Stimulated activated naive CD8-positive, alpha-beta T cell treated with anti-CD3 and anti-CD28 coated beads, Interleukin-15, Interleukin-2, amounts not matched to agents 100 U/mL and 50 U/mL, for 24 hours (primary cell): Measurements from ENCODE around the gene DTNA.

Source experiments
- ATAC-seq: fragments of 150-1000 bp; cut with Tn5 transposase; one replicate; pipeline ENCODE4 v1.10.0; 2021
- DNase-seq: peaks from one replicate; pipeline ENCODE4 v3.0.0; 2021

The DTNA gene

DNA sequence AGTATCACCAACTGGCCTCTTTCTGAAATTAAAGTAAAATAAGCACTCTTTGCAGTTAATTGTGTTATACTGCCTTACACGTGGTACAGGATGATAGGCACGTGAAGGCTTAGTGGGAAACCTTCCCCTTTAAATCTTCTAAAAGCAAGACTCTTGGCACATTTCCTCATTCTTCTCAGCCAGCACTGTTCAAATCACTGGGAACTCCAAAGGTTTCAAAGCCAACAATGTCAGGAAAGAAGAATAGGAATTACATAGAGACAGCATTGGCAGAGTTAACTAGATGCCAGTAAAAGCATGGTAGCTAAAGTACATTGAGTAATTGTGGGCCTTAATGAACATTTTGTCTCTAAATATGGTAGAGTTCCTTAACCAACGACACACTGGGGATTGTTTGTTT, 96.4 kb downstream of the DTNA start:
- ATAC-seq (no peak), DNase-seq (no peak)

DNA sequence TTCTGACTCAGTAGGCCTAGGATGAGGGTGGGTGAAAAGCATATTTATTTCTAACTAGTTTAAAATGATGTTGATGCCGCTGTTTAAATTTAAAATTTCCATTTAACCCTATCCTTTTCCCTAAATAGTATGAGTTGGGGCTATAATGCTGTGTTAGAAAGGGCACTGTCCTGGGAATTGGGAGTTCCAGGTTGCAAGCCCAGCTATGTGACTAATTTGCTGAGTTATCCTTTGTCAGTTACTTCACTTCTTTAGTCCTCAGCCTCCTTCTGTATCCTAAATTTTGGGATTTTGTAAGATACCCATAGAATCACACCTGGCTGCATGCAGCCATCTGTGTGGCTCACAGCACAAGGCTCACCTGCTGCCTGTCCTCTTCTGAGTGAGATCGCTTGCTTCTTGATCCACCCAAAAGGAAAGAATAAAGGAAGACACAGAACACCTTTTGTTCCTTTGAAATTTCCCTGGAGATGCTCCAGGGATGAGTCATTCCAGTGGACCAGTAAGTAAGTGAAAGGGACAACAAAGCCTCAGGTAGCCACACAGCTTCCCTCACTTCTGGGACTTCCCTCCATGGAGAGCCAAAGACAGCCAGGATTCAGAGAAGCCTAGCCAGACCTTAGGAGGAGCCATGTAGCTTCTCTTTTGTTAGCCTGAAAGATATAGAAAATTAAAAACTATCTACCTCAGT, 97.2 kb downstream of the DTNA start:
- ATAC-seq (no peak), DNase-seq (no peak)

DNA sequence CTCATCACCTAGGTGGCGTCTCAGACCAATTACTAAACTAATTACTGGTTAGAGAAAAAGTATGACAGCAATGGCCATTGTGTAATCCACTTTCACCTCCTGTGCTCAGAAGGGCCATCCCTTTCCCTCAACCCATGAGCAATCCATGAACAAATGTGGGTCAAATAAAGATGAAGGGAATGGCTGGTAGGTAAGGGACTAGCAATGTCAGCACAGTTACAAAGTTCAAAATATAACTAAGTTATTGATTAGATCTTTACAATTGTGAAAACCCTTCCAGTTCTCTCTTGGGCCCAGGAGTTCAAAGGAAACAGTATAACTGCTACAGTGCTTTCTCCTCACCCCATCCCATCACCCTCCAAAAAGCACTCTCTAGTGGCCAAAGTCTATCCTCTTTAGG, 98.3 kb downstream of the DTNA start:
- ATAC-seq (no peak), DNase-seq (no peak)

DNA sequence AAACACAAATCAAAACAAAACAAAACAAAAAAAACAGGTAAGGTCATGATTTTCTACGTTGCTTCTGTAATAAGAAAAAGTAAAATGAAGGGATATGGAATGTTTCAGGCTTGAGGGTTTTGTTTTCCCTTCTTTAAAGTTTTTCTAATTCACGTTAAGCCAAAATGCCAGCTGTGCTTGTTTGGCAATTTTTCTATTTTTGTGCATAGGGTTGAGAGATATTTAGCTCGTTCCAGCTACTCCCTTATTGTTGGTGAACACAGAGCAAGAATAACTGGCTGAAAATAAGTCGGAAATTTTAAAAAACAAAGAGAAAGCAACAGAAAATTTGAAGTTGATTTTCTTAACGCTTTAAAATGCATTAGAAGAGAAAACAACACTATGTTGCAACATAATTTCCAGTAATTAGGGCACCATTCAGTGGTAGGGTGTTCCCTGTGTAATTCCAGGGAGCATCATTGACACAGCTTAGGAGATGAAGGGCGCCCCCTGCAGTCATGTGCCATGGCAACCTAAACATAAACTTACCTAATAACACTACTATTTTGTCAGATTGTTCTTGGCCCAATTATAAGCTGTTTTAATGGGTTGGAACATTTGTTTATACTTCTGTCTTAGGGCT, 99.5 kb downstream of the DTNA start:
- ATAC-seq (no peak), DNase-seq (peak; percentile 18)

DNA sequence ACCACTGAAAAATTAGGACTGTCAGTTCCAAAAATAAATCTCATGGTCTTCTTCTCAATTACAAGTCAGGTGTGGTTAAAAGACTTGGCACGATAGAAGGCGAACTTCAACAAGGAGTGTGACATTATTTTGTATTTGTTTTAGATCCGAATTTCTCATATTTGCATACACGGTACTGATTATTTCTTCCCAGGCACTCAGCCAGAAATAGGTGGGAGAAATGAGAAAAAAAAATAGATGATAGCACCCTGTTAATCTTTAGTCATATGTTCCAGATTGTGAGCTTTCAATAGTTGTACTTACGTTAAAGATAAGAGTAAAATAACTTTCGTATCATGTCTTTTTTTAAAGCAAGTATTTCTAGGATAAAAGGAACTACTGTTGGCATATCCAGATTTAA, 106.1 kb downstream of the DTNA start:
- ATAC-seq, result no peak

DNA sequence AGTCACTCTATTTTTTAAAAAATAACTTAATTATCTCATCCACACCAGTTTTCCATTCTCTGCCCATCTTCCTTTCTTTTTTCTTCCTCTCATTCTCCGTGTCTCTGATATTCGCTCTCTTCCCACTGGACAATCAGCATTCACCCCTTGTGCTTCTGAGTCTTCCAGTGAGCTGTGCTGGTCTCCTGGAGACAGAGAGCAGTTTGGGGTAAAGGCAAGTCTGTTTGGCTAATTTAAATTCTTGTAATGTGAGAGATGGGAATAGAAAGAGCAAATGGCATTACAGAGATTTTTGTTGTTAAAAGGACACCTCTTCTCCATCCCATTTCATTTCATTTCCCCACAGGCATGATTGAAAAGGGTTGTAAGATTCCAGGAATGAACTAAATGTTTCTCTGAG, 107.5 kb downstream of the DTNA start:
- DNase-seq (no peak), ATAC-seq (no peak)

More for the DNA sequence above, 106.1 kb downstream of the DTNA start:
- no peak for DNase-seq

DNA sequence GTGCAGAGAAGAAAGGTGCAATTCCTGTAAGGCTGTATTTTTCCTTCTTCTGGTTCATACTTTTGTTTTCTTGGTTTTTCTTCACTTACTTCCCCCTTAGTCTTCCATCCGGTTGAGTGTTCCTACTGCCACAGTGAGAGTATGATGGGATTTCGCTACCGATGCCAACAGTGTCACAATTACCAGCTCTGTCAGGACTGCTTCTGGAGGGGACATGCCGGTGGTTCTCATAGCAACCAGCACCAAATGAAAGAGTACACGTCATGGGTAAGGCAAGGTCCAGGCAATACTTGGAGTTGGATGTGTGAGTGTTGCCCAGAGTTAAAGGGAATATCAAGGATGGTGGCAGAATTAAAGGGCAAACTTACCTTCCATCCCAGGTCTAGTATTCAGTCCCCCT, 108.0 kb downstream of the DTNA start:
- DNase-seq (no peak), ATAC-seq (no peak)

DNA sequence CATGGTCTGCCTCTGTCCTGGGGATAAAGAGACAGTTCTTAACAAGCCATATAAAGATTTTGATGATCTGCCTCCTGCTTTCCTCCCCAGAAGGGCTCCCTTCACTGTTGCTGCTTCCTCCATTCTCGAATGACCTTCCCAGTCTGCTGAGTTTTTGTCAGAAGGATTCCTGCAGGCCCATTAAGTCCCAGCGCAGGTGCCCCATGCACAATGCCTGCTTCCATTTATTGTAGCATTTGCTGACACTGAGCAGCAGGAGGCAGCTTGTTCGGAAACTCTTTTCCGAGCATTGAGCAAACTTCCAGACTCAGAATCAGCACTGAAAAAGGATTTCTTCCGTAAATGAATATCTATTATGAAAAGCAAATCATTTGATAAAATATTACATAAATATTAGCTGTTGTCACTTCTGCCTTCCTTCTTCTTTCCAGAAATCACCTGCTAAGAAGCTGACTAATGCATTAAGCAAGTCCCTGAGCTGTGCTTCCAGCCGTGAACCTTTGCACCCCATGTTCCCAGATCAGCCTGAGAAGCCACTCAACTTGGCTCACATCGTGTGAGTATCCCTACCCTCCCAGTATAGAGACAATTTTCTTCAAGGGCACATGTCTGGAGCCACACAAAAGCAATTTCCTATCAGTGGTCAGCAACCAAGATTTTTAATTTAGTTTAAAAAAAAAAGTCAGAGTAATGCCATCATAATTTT, 110.4 kb downstream of the DTNA start:
- no peak for DNase-seq
- ATAC-seq, result no peak

DNA sequence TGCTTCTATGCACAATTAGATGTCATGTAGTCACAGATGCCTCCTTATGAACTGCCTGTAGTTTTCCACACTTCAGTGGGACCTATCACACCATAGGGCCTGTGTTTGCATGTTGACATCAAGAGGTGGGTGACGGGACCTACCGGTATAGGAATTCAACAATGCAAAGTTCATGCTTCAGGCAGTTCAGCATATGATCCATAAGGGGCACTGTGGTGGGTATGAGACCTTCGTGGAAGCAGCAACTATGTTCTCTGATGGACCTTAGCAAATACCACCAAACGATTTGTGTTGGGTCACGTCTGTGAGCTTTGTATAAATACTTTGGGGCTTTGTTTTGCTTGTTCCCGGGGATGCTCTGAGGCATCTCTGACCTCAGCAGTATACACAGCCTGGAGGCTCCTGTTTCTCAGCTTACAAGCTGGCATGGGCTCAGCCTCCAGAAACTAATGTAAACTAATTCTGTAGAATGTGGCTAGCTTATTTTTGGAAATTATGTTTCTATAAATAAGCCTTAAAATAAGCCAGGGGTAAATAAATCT, 111.6 kb downstream of the DTNA start:
- ATAC-seq (no peak), DNase-seq (no peak)

DNA sequence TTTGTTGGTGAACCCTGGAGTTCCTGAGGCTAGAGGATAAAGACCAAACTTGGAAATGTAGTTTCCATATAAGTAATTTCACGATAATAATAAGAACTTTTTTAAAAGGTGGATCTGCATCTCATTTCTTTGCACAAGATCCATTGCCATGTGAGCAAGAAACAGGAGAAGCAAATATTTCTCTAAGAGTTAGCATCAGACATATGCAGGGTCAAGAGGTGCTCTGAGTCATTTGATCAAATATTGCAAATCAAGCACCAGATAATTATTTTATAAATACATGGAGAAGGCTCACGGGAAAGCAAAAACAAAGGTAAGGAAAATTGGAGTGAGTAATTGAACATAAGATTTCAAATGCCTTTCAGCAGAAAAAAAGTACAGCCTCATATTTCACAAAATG, 118.0 kb downstream of the DTNA start:
- no peak for DNase-seq
- no peak for ATAC-seq

DNA sequence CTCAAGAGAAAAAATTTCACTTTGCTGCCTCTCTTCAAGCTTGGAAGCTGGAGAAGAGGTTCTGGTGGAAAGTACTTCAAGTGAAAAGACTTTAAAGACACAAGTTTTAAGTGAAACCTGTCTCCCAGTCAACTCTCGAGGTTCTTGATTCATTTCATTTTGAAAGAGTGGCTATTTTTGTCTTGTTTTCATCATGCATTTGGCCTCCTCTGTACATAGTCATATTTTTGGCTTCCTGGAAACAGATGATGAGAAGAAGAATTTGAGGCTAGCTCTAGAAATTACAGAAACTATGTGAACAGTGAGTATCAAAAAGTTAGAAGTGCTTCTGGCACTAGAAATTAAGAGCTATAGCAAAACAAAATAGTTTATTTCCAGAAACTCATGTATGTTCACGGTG, 124.8 kb downstream of the DTNA start:
- DNase-seq (no peak), ATAC-seq (no peak)

DNA sequence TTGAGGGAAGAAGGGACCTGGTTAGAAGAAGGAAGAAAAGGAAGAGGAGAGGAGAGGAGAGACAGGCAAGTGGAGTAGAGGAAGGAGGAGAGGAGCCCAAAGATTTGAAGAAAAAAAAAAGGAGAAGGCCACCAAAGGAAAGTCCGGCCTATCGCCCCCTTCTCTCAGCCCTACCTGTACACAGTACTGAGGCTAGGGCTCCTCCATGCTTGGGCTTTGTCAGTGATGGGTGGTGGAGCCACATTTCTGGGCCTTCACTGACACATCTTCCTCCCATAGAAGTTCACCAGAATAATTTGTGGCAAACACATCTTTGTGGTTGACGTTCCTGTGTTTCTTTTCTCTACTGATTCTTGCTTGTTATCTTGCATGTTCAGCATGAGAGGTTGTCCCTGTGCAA, 125.4 kb downstream of the DTNA start:
- ATAC-seq (no peak), DNase-seq (no peak)

DNA sequence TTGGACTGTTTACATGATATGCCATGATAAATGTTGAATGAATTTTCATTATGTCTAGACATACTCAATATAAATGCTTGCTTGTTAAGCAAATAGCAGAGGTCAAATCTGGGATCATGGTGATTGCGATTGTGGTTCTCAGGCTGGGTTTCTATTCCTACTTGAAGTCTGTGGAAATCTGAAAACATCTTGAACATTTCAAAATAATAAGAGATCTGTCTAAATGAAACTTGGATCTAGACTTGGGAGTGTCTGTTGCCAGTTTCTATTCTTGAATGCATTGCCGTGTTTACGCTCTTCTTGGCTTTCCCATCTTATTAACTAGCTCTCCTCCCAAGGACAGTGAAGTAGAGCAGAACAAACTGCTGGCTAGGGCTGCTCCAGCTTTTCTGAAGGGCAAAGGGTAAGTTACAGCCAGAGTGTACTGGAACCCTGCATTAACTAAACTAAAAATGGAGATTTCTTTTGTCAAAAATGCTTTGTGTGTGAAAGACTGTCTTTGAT, 127.7 kb downstream of the DTNA start:
- no peak for DNase-seq
- ATAC-seq, result no peak

DNA sequence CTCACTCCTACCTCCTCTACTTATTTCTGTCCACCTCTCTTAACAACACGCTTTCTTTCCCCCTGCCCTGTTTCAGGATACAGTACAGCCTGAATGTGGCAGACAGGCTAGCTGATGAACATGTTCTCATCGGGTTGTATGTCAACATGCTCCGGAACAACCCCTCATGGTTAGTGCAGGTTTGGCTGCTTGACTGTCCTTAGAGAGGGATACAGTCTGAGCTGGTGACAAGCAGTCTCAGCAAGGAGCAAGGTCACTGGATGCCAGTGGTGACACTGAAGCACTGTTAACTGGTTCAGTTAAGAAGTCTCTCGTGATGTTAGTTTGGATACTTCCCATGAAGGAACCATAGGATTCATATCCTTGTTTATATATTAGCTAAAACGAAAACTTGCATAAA, 128.6 kb downstream of the DTNA start:
- ATAC-seq, result no peak

DNA sequence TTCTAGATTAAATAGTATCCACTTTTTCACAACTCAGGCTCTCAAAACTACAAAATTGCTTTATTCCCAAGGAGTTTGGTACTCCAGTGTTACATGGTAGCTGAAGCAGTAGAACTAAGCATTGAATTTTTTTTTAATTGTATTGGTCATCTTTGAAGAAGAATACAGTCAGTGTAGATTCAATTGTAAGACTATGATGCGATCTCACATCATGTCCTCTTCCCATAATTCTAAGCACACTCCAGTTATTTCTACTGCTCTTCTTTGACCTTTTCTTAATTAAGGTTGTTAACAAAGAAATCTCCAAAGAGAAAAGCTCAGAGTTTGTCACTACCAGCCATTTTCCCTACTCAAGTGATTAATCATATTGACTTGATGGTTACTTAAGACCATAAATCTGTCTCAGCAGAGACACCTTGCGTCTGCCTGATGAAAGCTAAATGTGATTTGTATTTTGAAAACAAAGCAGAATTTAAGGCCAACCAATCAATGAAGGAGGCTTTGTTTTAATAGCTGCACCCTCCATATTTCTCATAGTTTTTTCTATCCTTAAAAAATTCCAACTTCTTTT, 130.2 kb downstream of the DTNA start:
- DNase-seq (no peak), ATAC-seq (no peak)

More for the DNA sequence above, 128.6 kb downstream of the DTNA start:
- no peak for DNase-seq

DNA sequence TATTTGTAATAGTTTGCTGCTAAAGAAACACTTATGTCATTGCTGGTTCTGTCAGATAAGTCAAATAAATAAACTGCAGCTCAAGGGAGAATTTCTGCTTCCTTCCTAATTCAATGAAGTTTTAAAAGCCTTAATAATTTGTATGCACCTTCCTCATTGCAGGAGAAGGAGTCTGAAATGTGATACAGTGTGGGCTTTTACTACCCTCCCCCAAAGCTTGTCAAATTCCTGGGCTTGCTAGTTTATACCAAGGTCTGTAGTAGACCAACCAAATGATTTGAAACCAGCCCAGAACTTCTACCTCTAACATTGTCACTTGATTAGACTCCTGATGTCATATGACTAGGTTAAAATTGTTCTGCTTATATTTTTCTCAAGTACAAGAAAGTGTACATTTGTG, 131.8 kb downstream of the DTNA start:
- ATAC-seq (no peak), DNase-seq (no peak)

DNA sequence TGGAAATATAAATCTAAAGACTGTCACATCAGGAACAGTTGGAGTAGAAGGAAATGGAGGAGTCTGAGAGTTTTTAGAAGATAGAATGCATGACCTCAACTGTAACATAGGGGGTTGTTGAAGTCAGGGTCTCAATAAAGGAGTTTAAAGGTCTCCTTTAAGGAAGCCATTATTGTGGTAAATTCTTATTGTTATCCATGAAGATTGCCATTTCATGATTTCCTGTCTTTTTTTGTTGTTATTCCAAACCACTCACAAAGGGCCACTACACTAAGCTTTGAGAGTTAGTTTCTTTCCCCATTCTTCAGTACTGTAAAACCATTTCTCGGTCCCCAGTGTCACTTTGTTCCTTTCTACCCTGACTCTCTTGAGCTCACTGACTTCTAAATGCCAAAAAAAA, 134.0 kb downstream of the DTNA start:
- ATAC-seq (no peak), DNase-seq (no peak)

DNA sequence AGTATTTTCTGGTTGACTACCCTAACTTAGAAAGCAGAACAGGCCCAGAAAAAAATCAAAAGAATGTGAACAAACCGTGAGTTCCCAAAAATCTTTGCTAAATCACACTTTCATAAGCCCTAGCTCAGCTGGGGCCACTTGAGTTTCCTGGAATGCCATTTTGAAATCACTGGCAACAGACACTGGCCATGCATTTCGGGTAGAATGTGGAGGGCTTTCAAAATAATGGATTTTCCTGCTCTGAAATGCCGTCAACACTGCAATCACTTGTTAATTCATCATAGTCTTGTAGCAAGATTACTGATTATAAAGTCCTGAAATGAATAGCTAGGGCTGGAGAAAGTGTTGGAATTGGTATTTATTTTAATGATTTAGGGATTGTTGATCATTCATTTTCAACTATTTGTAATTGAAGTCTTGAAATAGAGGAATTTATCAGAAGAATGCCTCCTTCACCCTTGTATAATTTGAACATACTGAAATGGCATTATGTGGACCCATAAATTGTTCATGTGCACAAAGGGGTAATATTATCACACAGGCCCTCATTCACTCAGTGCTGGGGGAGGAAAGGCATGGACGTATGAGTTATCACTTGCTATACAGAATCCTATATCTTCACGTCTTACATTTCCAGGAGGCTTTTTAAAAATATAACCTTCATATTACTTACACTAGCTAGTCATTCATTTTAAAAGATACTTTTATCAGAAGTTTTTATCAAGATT, 134.8 kb downstream of the DTNA start:
- ATAC-seq (no peak), DNase-seq (no peak)

DNA sequence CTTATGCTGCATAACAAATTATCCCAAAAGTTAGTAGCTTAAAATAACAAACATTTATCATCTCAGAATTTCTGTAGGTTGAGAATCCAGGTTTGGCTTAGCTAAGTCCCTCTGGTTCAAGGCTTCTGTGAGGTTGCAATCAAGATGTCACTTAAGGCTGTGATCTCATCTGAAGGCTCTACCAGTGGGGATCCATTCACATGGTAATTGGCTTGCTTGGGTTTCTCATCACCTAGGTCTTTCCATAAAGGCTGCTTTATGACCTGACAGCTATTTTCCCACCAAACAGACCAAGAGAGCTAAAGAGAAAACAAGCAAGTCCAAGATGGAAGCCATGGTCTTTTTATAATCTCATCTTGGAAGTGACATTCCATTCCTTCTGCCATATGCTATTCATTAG, 137.3 kb downstream of the DTNA start:
- DNase-seq (no peak), ATAC-seq (no peak)

DNA sequence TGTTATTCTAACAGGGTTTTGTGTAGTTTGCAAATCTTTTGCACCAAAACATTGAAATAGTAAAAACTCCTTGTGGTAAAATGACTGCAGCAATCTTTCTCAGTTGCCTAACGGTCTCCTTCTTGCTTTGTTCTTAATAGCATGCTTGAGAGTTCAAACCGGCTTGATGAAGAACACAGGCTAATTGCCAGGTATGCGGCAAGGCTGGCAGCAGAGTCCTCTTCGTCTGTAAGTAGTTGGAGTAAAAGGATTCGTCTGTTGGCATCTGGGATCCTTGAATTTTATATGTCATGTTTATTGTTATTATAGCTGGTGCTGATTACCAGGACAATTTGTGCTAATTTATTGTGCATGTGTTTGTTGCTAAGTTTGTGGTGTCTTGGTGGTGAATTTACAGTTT, 138.1 kb downstream of the DTNA start:
- no peak for DNase-seq
- ATAC-seq, result no peak

DNA sequence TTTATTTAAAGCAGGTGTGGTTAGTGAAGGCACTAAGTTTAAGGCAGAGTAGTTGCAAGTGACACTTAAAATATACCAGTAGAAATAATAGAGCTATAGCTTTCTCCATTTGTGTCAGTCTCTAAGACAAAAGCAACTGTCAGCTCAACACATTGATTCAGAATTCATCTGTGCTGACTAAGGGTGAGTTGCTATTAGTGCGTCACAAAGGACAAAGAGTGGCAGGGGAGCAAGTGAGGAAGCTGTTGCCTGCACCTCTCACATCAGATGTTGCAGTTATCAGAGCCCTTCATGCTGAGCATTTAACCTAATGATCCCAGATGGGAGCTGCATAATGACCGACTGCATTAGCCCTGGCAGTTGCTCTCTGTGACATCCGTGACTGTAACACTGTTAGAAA, 138.6 kb downstream of the DTNA start:
- ATAC-seq, result no peak
- no peak for DNase-seq

DNA sequence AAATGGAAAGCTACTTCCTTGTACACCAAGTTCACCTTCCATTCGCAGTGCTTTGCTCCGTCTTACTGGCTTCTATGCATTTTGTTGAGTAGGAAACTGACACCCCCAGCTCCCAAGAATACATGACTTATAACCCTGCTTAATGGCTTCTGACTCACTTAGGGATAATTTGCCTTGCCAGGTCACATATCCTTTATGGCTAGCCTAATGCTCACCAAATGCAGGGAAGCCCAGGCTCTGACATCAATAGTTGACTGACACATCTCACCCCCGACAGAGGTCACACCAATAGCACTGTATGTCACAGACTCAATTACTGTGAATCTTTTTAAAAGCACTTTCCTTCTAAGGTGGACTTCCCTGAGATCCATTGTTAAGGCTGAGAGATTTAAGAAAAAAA, 147.2 kb downstream of the DTNA start:
- DNase-seq, result no peak
- ATAC-seq, result no peak
